CD4-positive, alpha-beta T cell treated with Interleukin-15 for 1 hour (primary cell): Measurements from ENCODE around the gene HLA-A.

Experiments used
- DNase-seq: peaks from one replicate; pipeline ENCODE4 v3.0.0-alpha.2; 2020

HLA-A gene

DNA sequence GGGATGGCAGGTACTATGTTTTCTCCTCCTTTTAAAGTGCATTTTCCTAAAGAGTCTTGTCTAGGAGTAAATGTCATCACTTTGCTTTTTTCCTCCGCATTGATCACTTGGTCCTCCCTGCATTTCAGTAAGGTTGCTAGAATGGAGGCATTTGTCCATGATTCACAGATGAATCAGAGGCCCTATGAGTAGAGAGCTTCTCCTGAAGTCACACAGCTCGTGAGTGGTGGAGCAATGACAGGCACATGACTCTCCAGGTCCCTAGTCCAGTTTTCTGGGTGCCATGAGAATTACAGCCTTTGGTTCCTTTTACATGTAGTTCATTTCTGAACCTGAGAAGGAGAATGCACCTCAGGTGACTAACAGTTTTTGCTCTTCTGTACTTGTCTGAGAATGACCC, 50.5 kb downstream of the HLA-A start:
- DNase-seq: no peak

DNA sequence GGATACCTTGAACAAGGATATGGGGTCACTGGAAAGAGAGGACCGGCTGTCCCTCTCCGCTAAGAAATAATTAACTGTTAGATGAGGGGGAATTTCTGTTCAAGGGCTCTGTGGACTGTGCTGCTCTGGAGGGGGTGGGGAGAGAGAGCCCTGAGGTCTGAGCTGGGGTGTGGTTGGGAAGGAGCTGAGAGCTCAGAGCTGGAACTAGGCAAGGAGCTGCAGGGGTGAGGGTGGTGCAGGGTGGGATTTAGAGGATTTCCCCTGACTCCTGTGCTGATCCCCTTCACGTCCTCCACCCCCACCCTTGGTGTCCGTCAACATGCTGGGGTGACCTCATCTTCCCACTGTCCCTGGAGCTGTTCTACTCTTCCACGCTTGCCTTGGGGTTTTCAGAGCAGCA, 52.5 kb downstream of the HLA-A start:
- no peak for DNase-seq

- no peak for DNase-seq
These were observed 53.0 kb downstream of the HLA-A start for GRCh38 chr6:29995340-29995777.
